GM23248 (cell line): ENCODE measurements around the gene RASGEF1B. TPM values are rescaled to one million over a fixed set of nuclear protein-coding genes. Genes with fewer than 3 reads are reported as not detected.
A peak's percentile ranks its signal among the peaks of the same experiment; 100 is the strongest.

Experiments
- DNase-seq: peaks from one replicate; pipeline ENCODE4 v3.0.0-alpha.2; 2015
- H2AFZ ChIP-seq: fragments of 200-600 bp; sonication (generic); 2 replicates; pipeline ENCODE4 v1.6.1; 2016; ENCODE audit warnings: antibody characterized with exemption
- H3F3A ChIP-seq: fragments of 200-600 bp; sonication (generic); 2 replicates; pipeline ENCODE4 v1.6.1; 2016; ENCODE audit warnings: mild to moderate bottlenecking, antibody characterized with exemption, mixed run types; ENCODE audit not compliant: insufficient read depth
- H3K27ac ChIP-seq: fragments of 200-600 bp; sonication (generic); 2 replicates; pipeline ENCODE4 v1.5.1; 2016; ENCODE audit warnings: mild to moderate bottlenecking
- H3K27me3 ChIP-seq: fragments of 200-600 bp; sonication (generic); replicated peaks from 2 replicates; pipeline ENCODE4 v1.6.1; 2016; ENCODE audit warnings: mild to moderate bottlenecking; ENCODE audit not compliant: insufficient read depth
- H3K36me3 ChIP-seq: fragments of 200-600 bp; sonication (generic); 2 replicates; pipeline ENCODE4 v1.6.1; 2016; ENCODE audit warnings: low read depth, mild to moderate bottlenecking
- H3K4me1 ChIP-seq: fragments of 200-600 bp; sonication (generic); 2 replicates; pipeline ENCODE4 v1.6.1; 2016; ENCODE audit warnings: mild to moderate bottlenecking; ENCODE audit not compliant: insufficient read depth
- H3K4me2 ChIP-seq: fragments of 200-600 bp; sonication (generic); one replicate; pipeline ENCODE4 v1.6.1; 2016; ENCODE audit warnings: mild to moderate bottlenecking; ENCODE audit not compliant: unreplicated experiment
- H3K4me3 ChIP-seq: fragments of 200-600 bp; sonication (generic); 2 replicates; pipeline ENCODE4 v1.5.1; 2016; ENCODE audit warnings: mild to moderate bottlenecking
- H3K79me2 ChIP-seq: fragments of 200-600 bp; sonication (generic); 2 replicates; pipeline ENCODE4 v1.6.1; 2016; ENCODE audit warnings: mild to moderate bottlenecking; ENCODE audit not compliant: insufficient read depth
- H3K9ac ChIP-seq: fragments of 200-600 bp; sonication (generic); 2 replicates; pipeline ENCODE4 v1.6.1; 2016; ENCODE audit warnings: mild to moderate bottlenecking
- H3K9me2 ChIP-seq: fragments of 200-600 bp; sonication (generic); 2 replicates; pipeline ENCODE4 v1.6.1; 2016; ENCODE audit warnings: mixed run types, mild to moderate bottlenecking, moderate library complexity; ENCODE audit not compliant: insufficient read depth
- H3K9me3 ChIP-seq: fragments of 200-600 bp; sonication (generic); one replicate; pipeline ENCODE4 v1.6.1; 2017; ENCODE audit warnings: low read depth
- H4K20me1 ChIP-seq: fragments of 200-600 bp; sonication (generic); 2 replicates; pipeline ENCODE4 v1.6.0; 2016; ENCODE audit not compliant: insufficient read depth
- EZH2 ChIP-seq: fragments of 200-600 bp; sonication (generic); IDR thresholded peaks from 2 replicates; pipeline ENCODE4 v1.6.1; 2018; ENCODE audit warnings: antibody characterized with exemption, mild to moderate bottlenecking; ENCODE audit not compliant: insufficient read depth, poor library complexity, severe bottlenecking
- EZH2phosphoT487 ChIP-seq: fragments of 200-600 bp; sonication (generic); IDR thresholded peaks from 2 replicates; pipeline ENCODE4 v1.6.1; 2018; ENCODE audit warnings: antibody characterized with exemption, moderate library complexity, mild to moderate bottlenecking, low read depth; ENCODE audit not compliant: insufficient read depth
- WGBS, 2 experiments: methylation state at CpG; one replicate each; pipeline ENCODE4 v1.1.6; 2015 to 2017; ENCODE audit warnings: low lambda C conversion rate in 2 of 2, low coverage in 1 of 2; ENCODE audit errors: missing lambda C conversion rate in 2 of 2; 5-methylcytosine and 5-hydroxymethylcytosine counted together
- in situ Hi-C: fragments of 300-500 bp; cut with MboI; formaldehyde crosslinking; loops from 2 replicates; pipeline ENCODE4 v1.15.0; 2020
- polyA plus RNA-seq: library from polyadenylated mRNA; unstranded; fragments of >200 nt; fragmentation: Nextera tagmentation; extraction: Ambion mirVana; gene quantifications from 2 replicates; pipeline ENCODE4 v1.2.1, GENCODE V29; 2016
- total RNA-seq: library from RNA; depleted of rRNA; stranded (reverse); fragments of >200 nt; shearing (Covaris generic); gene quantifications from 2 replicates; pipeline ENCODE4 v1.2.3, GENCODE V29; 2014

Gene RASGEF1B
- total and polyA plus RNA-seq, 2 experiments from 2014 or later, result 0.09 TPM; not detected in 1

GRCh38 chr4:81405900-81406401 lies 65.8 kb downstream of the RASGEF1B start:
- WGBS, 2 experiments, result 2 to 4% methylated on average over 4 of the region's 4 CpGs
- H3K4me1 ChIP-seq, result no peaks in the 10 kb centered on the region
- in situ Hi-C loops, result no loop called here

GRCh38 chr4:81404741-81405140 lies 67.0 kb downstream of the RASGEF1B start:
- in situ Hi-C loops, result no loop called here
- no peaks in the 10 kb centered on the region for H3F3A ChIP-seq

More at GRCh38 chr4:81405900-81406401, 65.8 kb downstream of the RASGEF1B start:
- no peaks in the 10 kb centered on the region; the same call in 1 of the 2 replicates for H3K27me3 ChIP-seq
- H3K9me3 ChIP-seq, result no peaks in the 10 kb centered on the region
- DNase-seq, result peak; percentile 89
- H3K27ac ChIP-seq, result no peak overlapping the region
- H3K9me2 ChIP-seq, result no peaks in the 10 kb centered on the region
- no peaks in the 10 kb centered on the region for H3K79me2 ChIP-seq
- H3K9ac ChIP-seq, result no peak overlapping the region
- H3K36me3 ChIP-seq, result no peaks in the 10 kb centered on the region
- peak overlapping the region; percentile 81 for H3K4me2 ChIP-seq
- TF ChIP-seq EZH2phosphoT487 (no peak), EZH2 (no peak)
- H3K4me3 ChIP-seq, result peak overlapping the region; percentile 48
- no peaks in the 10 kb centered on the region for H4K20me1 ChIP-seq
- H3F3A ChIP-seq, result no peaks in the 10 kb centered on the region
- peak overlapping the region; percentile 67 for H2AFZ ChIP-seq

GRCh38 chr4:81404294-81404693 lies 67.4 kb downstream of the RASGEF1B start:
- in situ Hi-C loops, result no loop called here

More at GRCh38 chr4:81404741-81405140, 67.0 kb downstream of the RASGEF1B start:
- Histone ChIP-seq H3K4me2 (no peak overlapping the region), H3K27ac (no peak overlapping the region), H2AFZ (no peak overlapping the region), H3K79me2 (no peaks in the 10 kb centered on the region), H3K4me3 (no peak overlapping the region), H3K4me1 (no peaks in the 10 kb centered on the region), H3K9me3 (no peaks in the 10 kb centered on the region), H3K9ac (no peak overlapping the region), H3K36me3 (no peaks in the 10 kb centered on the region), H3K9me2 (no peaks in the 10 kb centered on the region), H4K20me1 (no peaks in the 10 kb centered on the region), H3K27me3 (peaks cover under 1% of the 10 kb centered on the region; the same call in 1 of the 2 replicates)
- DNase-seq, result no peak
- TF ChIP-seq EZH2phosphoT487 (no peak), EZH2 (no peak)
- 75 to 80% methylated on average over 6 of the region's 6 CpGs for WGBS, 2 experiments

GRCh38 chr4:81399306-81400086 lies 72.2 kb downstream of the RASGEF1B start:
- Histone ChIP-seq H4K20me1 (no peaks in the 10 kb centered on the region), H3K27ac (no peak overlapping the region), H3K9ac (no peak overlapping the region), H3K4me2 (no peak overlapping the region), H2AFZ (no peak overlapping the region), H3K9me3 (no peaks in the 10 kb centered on the region), H3K4me3 (no peak overlapping the region), H3K27me3 (peaks cover 3% of the 10 kb centered on the region; the same call in 1 of the 2 replicates), H3K4me1 (no peaks in the 10 kb centered on the region), H3F3A (no peaks in the 10 kb centered on the region), H3K36me3 (no peaks in the 10 kb centered on the region), H3K9me2 (no peaks in the 10 kb centered on the region), H3K79me2 (no peaks in the 10 kb centered on the region)
- DNase-seq, result no peak
- no peak for TF ChIP-seq EZH2
- WGBS, 2 experiments, result 43 to 46% methylated on average over 7 of the region's 7 CpGs
- in situ Hi-C loops, result no loop called here

More at GRCh38 chr4:81404294-81404693, 67.4 kb downstream of the RASGEF1B start:
- Histone ChIP-seq H3K9ac (no peak overlapping the region), H3K4me3 (no peak overlapping the region), H4K20me1 (no peaks in the 10 kb centered on the region), H3K79me2 (no peaks in the 10 kb centered on the region), H3K9me3 (no peaks in the 10 kb centered on the region), H3K27ac (no peak overlapping the region), H3K27me3 (peaks cover 3% of the 10 kb centered on the region; the same call in 1 of the 2 replicates), H3K36me3 (no peaks in the 10 kb centered on the region), H3K4me2 (no peak overlapping the region), H2AFZ (no peak overlapping the region), H3F3A (no peaks in the 10 kb centered on the region), H3K9me2 (no peaks in the 10 kb centered on the region), H3K4me1 (no peaks in the 10 kb centered on the region)
- DNase-seq, result peak; percentile 29
- no peak for TF ChIP-seq EZH2phosphoT487
- WGBS, 2 experiments, result 51 to 56% methylated on average over 2 of the region's 2 CpGs
